A549 (cell line): ENCODE data around the gene C12orf54.

ENCODE experiments used
- CHD2 ChIP-seq: fragments of 150-350 bp; IDR thresholded peaks from 2 replicates; pipeline ENCODE4 v1.6.1; 2014; ENCODE audit warnings: low read length; ENCODE audit not compliant: partially characterized antibody
- CTCF ChIP-seq: fragments of >200 bp; sonication (Bioruptor Twin); formaldehyde crosslinking; IDR thresholded peaks from 3 replicates; pipeline ENCODE4 v1.5.1; 2016
- MAZ ChIP-seq: fragments of 150-350 bp; IDR thresholded peaks from 2 replicates; pipeline ENCODE4 v1.6.1; 2014; ENCODE audit warnings: antibody characterized with exemption, low read depth, low read length, borderline replicate concordance
- POLR2A ChIP-seq: IDR thresholded peaks from 2 replicates; pipeline ENCODE4 v1.6.1; 2012; ENCODE audit warnings: mild to moderate bottlenecking, low read length
- RCOR1 ChIP-seq: fragments of 150-350 bp; IDR thresholded peaks from 2 replicates; pipeline ENCODE4 v1.6.1; 2014; ENCODE audit warnings: antibody characterized with exemption, low read length, low read depth
- RFX5 ChIP-seq: fragments of 450-650 bp; IDR thresholded peaks from 2 replicates; pipeline ENCODE4 v1.7.1; 2014; ENCODE audit warnings: antibody characterized with exemption, mild to moderate bottlenecking, moderate library complexity
- SREBF2 ChIP-seq: fragments of 450-650 bp; IDR thresholded peaks from 2 replicates; pipeline ENCODE4 v1.6.1; 2014; ENCODE audit warnings: mild to moderate bottlenecking, moderate library complexity

GRCh38 chr12:48447755-48448154 is 34.5 kb upstream of the C12orf54 start:
- no peak for TF ChIP-seq RCOR1
- TF ChIP-seq CTCF = no peak
- TF ChIP-seq POLR2A = no peak
- TF ChIP-seq SREBF2 = no peak
- no peak for TF ChIP-seq CHD2
- no peak for TF ChIP-seq MAZ
- TF ChIP-seq RFX5 = no peak
